NCI-H446 (cell line): Measurements from ENCODE around the gene WFDC2.

Experiments used
- DNase-seq, 2 experiments: peaks; one replicate each; lab custom pipeline; 2025; lab: John Stamatoyannopoulos, UW

WFDC2 gene

GRCh38 chr20:45469336-45470261 is at the start of gene WFDC2:
Gene WFDC2 (plus strand): TSS chr20:45469753. CDS start chr20:45469782, 29 bp downstream.
- DNase-seq: no peak

- no peak for DNase-seq
These were observed 49.4 kb upstream of the WFDC2 start for GRCh38 chr20:45420125-45420524.

- no peak for DNase-seq
These were observed 45.9 kb upstream of the WFDC2 start for GRCh38 chr20:45423700-45424099.

GRCh38 chr20:45425561-45425960 is 44.0 kb upstream of the WFDC2 start:
- DNase-seq: no peak

- no peak for DNase-seq
These were observed 43.1 kb upstream of the WFDC2 start for GRCh38 chr20:45426320-45427016.

- no peak for DNase-seq
These were observed 42.1 kb upstream of the WFDC2 start for GRCh38 chr20:45427236-45428149.

- no peak for DNase-seq
These were observed 39.9 kb upstream of the WFDC2 start for GRCh38 chr20:45429618-45430017.

GRCh38 chr20:45432294-45432693 is 37.3 kb upstream of the WFDC2 start:
- DNase-seq: no peak

GRCh38 chr20:45433316-45433715 is 36.2 kb upstream of the WFDC2 start:
- DNase-seq: no peak

- DNase-seq: no peak
These were observed 35.6 kb upstream of the WFDC2 start for GRCh38 chr20:45433976-45434375.

GRCh38 chr20:45436732-45437485 is 32.6 kb upstream of the WFDC2 start:
- peak; percentile 60 to 88 for DNase-seq

- no peak for DNase-seq
These were observed 29.1 kb upstream of the WFDC2 start for GRCh38 chr20:45440424-45440823.

GRCh38 chr20:45440891-45441685 is 28.5 kb upstream of the WFDC2 start:
- no peak for DNase-seq

GRCh38 chr20:45441746-45442145 is 27.8 kb upstream of the WFDC2 start:
- DNase-seq: no peak

GRCh38 chr20:45444050-45444449 is 25.5 kb upstream of the WFDC2 start:
- no peak for DNase-seq

- peak in 1 of 2 experiments; percentile 22 for DNase-seq
These were observed 23.6 kb upstream of the WFDC2 start for GRCh38 chr20:45445805-45446562.

- no peak for DNase-seq
These were observed 21.3 kb upstream of the WFDC2 start for GRCh38 chr20:45448270-45448669.

- no peak for DNase-seq
These were observed 20.0 kb upstream of the WFDC2 start for GRCh38 chr20:45449528-45449927.

- DNase-seq: peak in 1 of 2 experiments; percentile 38
These were observed 19.3 kb upstream of the WFDC2 start for GRCh38 chr20:45450097-45450818.
